HepG2 (cell line): Measurements from ENCODE around the gene CALD1. TPM values are rescaled to one million over a fixed set of nuclear protein-coding genes. Genes with fewer than 3 reads are reported as not detected.

ENCODE experiments used
- BHLHE40 ChIP-seq: IDR thresholded peaks from 2 replicates; pipeline ENCODE4 v1.6.1; 2011; ENCODE audit warnings: low read length, improper control_type of control experiment
- ETV5 ChIP-seq: IDR thresholded peaks from 2 replicates; pipeline ENCODE4 v1.6.1; 2018; ENCODE audit warnings: missing biosample characterization, missing genetic modification reagents, inconsistent platforms, borderline replicate concordance
- HNF4A ChIP-seq: sonication (generic); formaldehyde crosslinking; IDR thresholded peaks from 2 replicates; pipeline ENCODE4 v1.4.0; 2020; ENCODE audit warnings: missing genetic modification reagents
- IRF9 ChIP-seq: sonication (generic); formaldehyde crosslinking; IDR thresholded peaks from 2 replicates; pipeline ENCODE4 v1.8.0; 2022; ENCODE audit warnings: missing genetic modification reagents, mild to moderate bottlenecking, borderline replicate concordance
- JUND ChIP-seq: sonication (generic); formaldehyde crosslinking; IDR thresholded peaks from 2 replicates; pipeline ENCODE4 v1.8.0; 2022; ENCODE audit warnings: mild to moderate bottlenecking, missing genetic modification reagents
- KMT2A ChIP-seq: sonication (generic); formaldehyde crosslinking; IDR thresholded peaks from 2 replicates; pipeline ENCODE4 v1.4.0; 2020; ENCODE audit warnings: missing genetic modification reagents
- NR2F1 ChIP-seq, 2 experiments: fragments of 450-650 bp in 1 of 2; formaldehyde crosslinking in 1 of 2; IDR thresholded peaks; 2 replicates each; pipeline versions ENCODE4 v1.5.0 to v1.6.1; 2016 to 2020; ENCODE audit warnings: mild to moderate bottlenecking in 1 of 2, missing compliant biosample characterization in 1 of 2, missing genetic modification reagents in 1 of 2, moderate library complexity in 1 of 2
- ONECUT2 ChIP-seq: sonication (generic); formaldehyde crosslinking; IDR thresholded peaks from 2 replicates; pipeline ENCODE4 v1.4.0; 2020; ENCODE audit warnings: missing genetic modification reagents
- SALL1 ChIP-seq: sonication (generic); formaldehyde crosslinking; IDR thresholded peaks from 2 replicates; pipeline ENCODE4 v1.8.0; 2022; ENCODE audit warnings: mild to moderate bottlenecking, missing genetic modification reagents
- SSRP1 ChIP-seq: IDR thresholded peaks from 2 replicates; pipeline ENCODE4 v1.6.1; 2016; ENCODE audit warnings: control low read depth
- TBX3 ChIP-seq: fragments of 450-650 bp; IDR thresholded peaks from 2 replicates; pipeline ENCODE4 v1.6.1; 2017; ENCODE audit warnings: antibody characterized with exemption, mild to moderate bottlenecking, inconsistent platforms, borderline replicate concordance
- ZBTB25 ChIP-seq: IDR thresholded peaks from 2 replicates; pipeline ENCODE4 v1.6.1; 2018; ENCODE audit warnings: missing genetic modification reagents
- ZFYVE20 ChIP-seq: sonication (generic); formaldehyde crosslinking; IDR thresholded peaks from 2 replicates; pipeline ENCODE4 v1.8.0; 2023; ENCODE audit warnings: low read depth, mild to moderate bottlenecking, moderate library complexity, missing genetic modification reagents, borderline replicate concordance
- ZNF234 ChIP-seq: sonication (generic); formaldehyde crosslinking; conservative IDR thresholded peaks from 2 replicates; pipeline ENCODE4 v1.5.1; 2020; ENCODE audit warnings: mild to moderate bottlenecking, missing genetic modification reagents
- ZNF235 ChIP-seq: sonication (generic); formaldehyde crosslinking; IDR thresholded peaks from 2 replicates; pipeline ENCODE4 v1.8.1; 2023; ENCODE audit warnings: mild to moderate bottlenecking, missing genetic modification reagents, borderline replicate concordance
- ZNF441 ChIP-seq: sonication (generic); formaldehyde crosslinking; IDR thresholded peaks from 2 replicates; pipeline ENCODE4 v1.7.0; 2021; ENCODE audit warnings: missing genetic modification reagents, borderline replicate concordance
- ZNF776 ChIP-seq: sonication (generic); formaldehyde crosslinking; IDR thresholded peaks from 2 replicates; pipeline ENCODE4 v1.4.0; 2020; ENCODE audit warnings: mild to moderate bottlenecking, missing genetic modification reagents
- polyA plus RNA-seq, 8 experiments: library from polyadenylated mRNA; depleted of rRNA in 3 of 8; stranded (reverse) in 7 of 8; unstranded in 1 of 8; fragments of >200 nt; fragmentation: Illumina TruSeq in 4 of 8; extraction: Trizol in 4 of 8; gene quantifications; 2 replicates each; pipeline versions ENCODE4 v1.2.1 to v1.2.3, GENCODE V29; 2011 to 2016; ENCODE audit warnings: low read depth in 4 of 8, missing spikeins in 1 of 8, mixed read lengths in 1 of 8; ENCODE audit not compliant: insufficient read depth in 1 of 8
- total RNA-seq, 5 experiments: library from RNA; depleted of rRNA; stranded (reverse); fragments of >200 nt; fragmentation: Illumina TruSeq; extraction: Trizol; gene quantifications; 2 replicates each; pipeline ENCODE4 v1.2.3, GENCODE V29; 2016; ENCODE audit warnings: low read depth in 1 of 5
- TF ChIP-seq, protein P1 (sequence below): sonication (generic); formaldehyde crosslinking; IDR thresholded peaks from 2 replicates; pipeline ENCODE4 v1.4.0; 2020; ENCODE audit warnings: missing genetic modification reagents, borderline replicate concordance
- TF ChIP-seq, protein P2 (sequence below): sonication (generic); formaldehyde crosslinking; IDR thresholded peaks from 2 replicates; pipeline ENCODE4 v1.4.0; 2020; ENCODE audit warnings: mild to moderate bottlenecking, missing genetic modification reagents
- TF ChIP-seq, protein P3 (sequence below): fragments of 450-650 bp; IDR thresholded peaks from 2 replicates; pipeline ENCODE4 v1.6.1; 2016

CALD1 gene
- total and polyA plus RNA-seq, 2 of the 13 experiments (the other 11 are each of a cell fraction or from before 2014, with no cell fraction given): 53.0 to 112 TPM

DNA sequence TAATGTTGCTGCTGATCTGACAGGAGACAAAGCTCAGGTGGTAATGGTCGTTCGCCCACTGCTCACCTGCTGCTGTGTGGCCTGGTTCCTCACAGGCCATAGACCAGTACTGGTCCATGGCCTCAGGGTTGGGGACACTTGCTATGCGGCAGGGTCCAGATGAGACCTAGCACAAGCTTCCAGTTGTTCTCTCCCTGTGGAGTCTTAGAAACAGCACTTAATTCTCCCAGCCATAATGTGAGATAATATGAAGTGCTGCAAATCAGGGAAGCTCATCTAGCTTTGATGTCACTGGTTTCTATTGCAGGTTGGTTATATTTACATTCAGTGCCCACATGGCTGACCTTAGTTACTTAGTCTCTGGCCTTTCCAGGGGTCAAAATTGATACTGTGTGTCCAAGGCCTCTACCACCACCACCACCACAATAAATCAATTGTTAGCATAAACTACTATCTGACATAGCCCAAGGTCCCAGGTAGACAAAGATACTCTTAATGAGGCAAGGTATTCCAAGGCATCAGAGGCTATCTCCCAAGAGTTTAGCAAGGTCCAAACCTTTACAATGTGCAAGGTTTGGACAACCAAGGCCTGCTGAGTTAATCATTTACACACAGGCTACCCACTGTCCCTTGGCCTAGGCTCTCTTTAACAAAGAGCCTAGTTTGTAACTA lies 217.9 kb downstream of the CALD1 start (continued):
- TF ChIP-seq, protein P1, sequence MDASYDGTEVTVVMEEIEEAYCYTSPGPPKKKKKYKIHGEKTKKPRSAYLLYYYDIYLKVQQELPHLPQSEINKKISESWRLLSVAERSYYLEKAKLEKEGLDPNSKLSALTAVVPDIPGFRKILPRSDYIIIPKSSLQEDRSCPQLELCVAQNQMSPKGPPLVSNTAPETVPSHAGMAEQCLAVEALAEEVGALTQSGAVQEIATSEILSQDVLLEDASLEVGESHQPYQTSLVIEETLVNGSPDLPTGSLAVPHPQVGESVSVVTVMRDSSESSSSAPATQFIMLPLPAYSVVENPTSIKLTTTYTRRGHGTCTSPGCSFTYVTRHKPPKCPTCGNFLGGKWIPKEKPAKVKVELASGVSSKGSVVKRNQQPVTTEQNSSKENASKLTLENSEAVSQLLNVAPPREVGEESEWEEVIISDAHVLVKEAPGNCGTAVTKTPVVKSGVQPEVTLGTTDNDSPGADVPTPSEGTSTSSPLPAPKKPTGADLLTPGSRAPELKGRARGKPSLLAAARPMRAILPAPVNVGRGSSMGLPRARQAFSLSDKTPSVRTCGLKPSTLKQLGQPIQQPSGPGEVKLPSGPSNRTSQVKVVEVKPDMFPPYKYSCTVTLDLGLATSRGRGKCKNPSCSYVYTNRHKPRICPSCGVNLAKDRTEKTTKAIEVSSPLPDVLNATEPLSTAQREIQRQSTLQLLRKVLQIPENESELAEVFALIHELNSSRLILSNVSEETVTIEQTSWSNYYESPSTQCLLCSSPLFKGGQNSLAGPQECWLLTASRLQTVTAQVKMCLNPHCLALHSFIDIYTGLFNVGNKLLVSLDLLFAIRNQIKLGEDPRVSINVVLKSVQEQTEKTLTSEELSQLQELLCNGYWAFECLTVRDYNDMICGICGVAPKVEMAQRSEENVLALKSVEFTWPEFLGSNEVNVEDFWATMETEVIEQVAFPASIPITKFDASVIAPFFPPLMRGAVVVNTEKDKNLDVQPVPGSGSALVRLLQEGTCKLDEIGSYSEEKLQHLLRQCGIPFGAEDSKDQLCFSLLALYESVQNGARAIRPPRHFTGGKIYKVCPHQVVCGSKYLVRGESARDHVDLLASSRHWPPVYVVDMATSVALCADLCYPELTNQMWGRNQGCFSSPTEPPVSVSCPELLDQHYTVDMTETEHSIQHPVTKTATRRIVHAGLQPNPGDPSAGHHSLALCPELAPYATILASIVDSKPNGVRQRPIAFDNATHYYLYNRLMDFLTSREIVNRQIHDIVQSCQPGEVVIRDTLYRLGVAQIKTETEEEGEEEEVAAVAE (CRISPR knock-in tag): no peak
- TF ChIP-seq IRF9 (no peak), BHLHE40 (no peak; the same call in 1 of the 2 replicates), NR2F1 (CRISPR knock-in tag; IDR thresholded peaks at IDR 0.05) (peak; percentile 93 to 98), TBX3 (peak; percentile 90; the same call in 1 of the 2 replicates), ZNF441 (CRISPR knock-in tag) (no peak), JUND (CRISPR knock-in tag) (no peak), ZBTB25 (CRISPR knock-in tag) (no peak), ONECUT2 (CRISPR knock-in tag) (peak; percentile 87), HNF4A (peak; percentile 83), SALL1 (CRISPR knock-in tag) (peak; percentile 88), ZNF235 (no peak), ETV5 (CRISPR knock-in tag) (no peak), ZNF234 (CRISPR knock-in tag) (no peak), ZFYVE20 (CRISPR knock-in tag) (no peak), ZNF776 (CRISPR knock-in tag) (no peak), KMT2A (CRISPR knock-in tag) (no peak), SSRP1 (CRISPR knock-in tag) (no peak)
- TF ChIP-seq, protein P2, sequence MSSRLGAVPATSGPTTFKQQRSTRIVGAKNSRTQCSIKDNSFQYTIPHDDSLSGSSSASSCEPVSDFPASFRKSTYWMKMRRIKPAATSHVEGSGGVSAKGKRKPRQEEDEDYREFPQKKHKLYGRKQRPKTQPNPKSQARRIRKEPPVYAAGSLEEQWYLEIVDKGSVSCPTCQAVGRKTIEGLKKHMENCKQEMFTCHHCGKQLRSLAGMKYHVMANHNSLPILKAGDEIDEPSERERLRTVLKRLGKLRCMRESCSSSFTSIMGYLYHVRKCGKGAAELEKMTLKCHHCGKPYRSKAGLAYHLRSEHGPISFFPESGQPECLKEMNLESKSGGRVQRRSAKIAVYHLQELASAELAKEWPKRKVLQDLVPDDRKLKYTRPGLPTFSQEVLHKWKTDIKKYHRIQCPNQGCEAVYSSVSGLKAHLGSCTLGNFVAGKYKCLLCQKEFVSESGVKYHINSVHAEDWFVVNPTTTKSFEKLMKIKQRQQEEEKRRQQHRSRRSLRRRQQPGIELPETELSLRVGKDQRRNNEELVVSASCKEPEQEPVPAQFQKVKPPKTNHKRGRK (CRISPR knock-in tag): no peak
- TF ChIP-seq, protein P3, sequence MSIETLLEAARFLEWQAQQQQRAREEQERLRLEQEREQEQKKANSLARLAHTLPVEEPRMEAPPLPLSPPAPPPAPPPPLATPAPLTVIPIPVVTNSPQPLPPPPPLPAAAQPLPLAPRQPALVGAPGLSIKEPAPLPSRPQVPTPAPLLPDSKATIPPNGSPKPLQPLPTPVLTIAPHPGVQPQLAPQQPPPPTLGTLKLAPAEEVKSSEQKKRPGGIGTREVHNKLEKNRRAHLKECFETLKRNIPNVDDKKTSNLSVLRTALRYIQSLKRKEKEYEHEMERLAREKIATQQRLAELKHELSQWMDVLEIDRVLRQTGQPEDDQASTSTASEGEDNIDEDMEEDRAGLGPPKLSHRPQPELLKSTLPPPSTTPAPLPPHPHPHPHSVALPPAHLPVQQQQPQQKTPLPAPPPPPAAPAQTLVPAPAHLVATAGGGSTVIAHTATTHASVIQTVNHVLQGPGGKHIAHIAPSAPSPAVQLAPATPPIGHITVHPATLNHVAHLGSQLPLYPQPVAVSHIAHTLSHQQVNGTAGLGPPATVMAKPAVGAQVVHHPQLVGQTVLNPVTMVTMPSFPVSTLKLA: peak; percentile 53; the same call in 1 of the 2 replicates
